C4-2B (cell line): ENCODE data around the gene C12orf54.

Experiments used
- H3K27ac ChIP-seq: fragments of 450-650 bp; 2 replicates; pipeline ENCODE4 v1.5.1; 2017
- CTCF ChIP-seq: fragments of 450-650 bp; conservative IDR thresholded peaks from 2 replicates; pipeline ENCODE4 v1.5.1; 2017; ENCODE audit warnings: mild to moderate bottlenecking
- ZFX ChIP-seq: fragments of 450-650 bp; IDR thresholded peaks from 2 replicates; pipeline ENCODE4 v1.6.1; 2017

The C12orf54 gene

GRCh38 chr12:48525332-48525731, 43.0 kb downstream of the C12orf54 start, which contains the start of gene OR8S1:
TSS of gene OR8S1 (plus strand) at chr12:48525632. CDS start at chr12:48525632, 0 bp downstream.
- no peak within 1 kb of the TSS for H3K27ac ChIP-seq
- TF ChIP-seq CTCF: no peak
- no peak for TF ChIP-seq ZFX

GRCh38 chr12:48527891-48528670, 45.8 kb downstream of the C12orf54 start:
- TF ChIP-seq ZFX (no peak), CTCF (no peak)
- peak overlapping the region; percentile 32 for H3K27ac ChIP-seq

GRCh38 chr12:48532601-48533000, 50.3 kb downstream of the C12orf54 start:
- no peak overlapping the region for H3K27ac ChIP-seq
- TF ChIP-seq CTCF: no peak
- no peak for TF ChIP-seq ZFX

GRCh38 chr12:48536602-48537001, 54.3 kb downstream of the C12orf54 start:
- TF ChIP-seq ZFX (no peak), CTCF (no peak)
- no peak overlapping the region for H3K27ac ChIP-seq

- TF ChIP-seq CTCF: peak; percentile 96
- no peak for TF ChIP-seq ZFX
- no peak overlapping the region for H3K27ac ChIP-seq
Observed at GRCh38 chr12:48542300-48542928, 60.1 kb downstream of the C12orf54 start.

GRCh38 chr12:48545833-48546469, 63.7 kb downstream of the C12orf54 start:
- TF ChIP-seq CTCF: no peak
- no peak overlapping the region for H3K27ac ChIP-seq
